ENCODE results near the gene GDF2.

GDF2 gene

GRCh38 chr10:47322300-47323061 lies at the start of gene GDF2:
GDF2 (plus strand) TSS chr10:47322454; CDS start chr10:47322669, 215 bp downstream.
- no peak for DNase-seq (ENCODE audit: low read depth in 2 of 2)

- DNase-seq (ENCODE audit: low read depth in 2 of 2): no peak
Observed at GRCh38 chr10:47276071-47276470, 46.2 kb upstream of the GDF2 start.

- DNase-seq (ENCODE audit: low read depth in 2 of 2): no peak
Observed at GRCh38 chr10:47276576-47277351, 45.5 kb upstream of the GDF2 start.

- DNase-seq (ENCODE audit: low read depth in 2 of 2): no peak
Observed at GRCh38 chr10:47277352-47278151, 44.7 kb upstream of the GDF2 start.

- no peak for DNase-seq (ENCODE audit: low read depth in 2 of 2)
Observed at GRCh38 chr10:47278152-47278473, 44.1 kb upstream of the GDF2 start.

- no peak for DNase-seq (ENCODE audit: low read depth in 2 of 2)
Observed at GRCh38 chr10:47278720-47279119, 43.5 kb upstream of the GDF2 start.

- DNase-seq (ENCODE audit: low read depth in 2 of 2): no peak
Observed at GRCh38 chr10:47279276-47279675, 43.0 kb upstream of the GDF2 start.

- DNase-seq (ENCODE audit: low read depth in 2 of 2): no peak
Observed at GRCh38 chr10:47282005-47282656, 40.1 kb upstream of the GDF2 start.

- DNase-seq (ENCODE audit: low read depth in 2 of 2): no peak
Observed at GRCh38 chr10:47282657-47283018, 39.6 kb upstream of the GDF2 start.

GRCh38 chr10:47283101-47283630 lies 39.1 kb upstream of the GDF2 start:
- DNase-seq (ENCODE audit: low read depth in 2 of 2): no peak

GRCh38 chr10:47283848-47284247 lies 38.4 kb upstream of the GDF2 start:
- no peak for DNase-seq (ENCODE audit: low read depth in 2 of 2)

- DNase-seq (ENCODE audit: low read depth in 2 of 2): no peak
Observed at GRCh38 chr10:47285381-47286115, 36.7 kb upstream of the GDF2 start.

GRCh38 chr10:47286116-47286505 lies 36.1 kb upstream of the GDF2 start:
- no peak for DNase-seq (ENCODE audit: low read depth in 2 of 2)

GRCh38 chr10:47286591-47287315 lies 35.5 kb upstream of the GDF2 start:
- no peak for DNase-seq (ENCODE audit: low read depth in 2 of 2)

GRCh38 chr10:47287365-47287802 lies 34.9 kb upstream of the GDF2 start:
- no peak for DNase-seq (ENCODE audit: low read depth in 2 of 2)

GRCh38 chr10:47287805-47288204 lies 34.4 kb upstream of the GDF2 start:
- DNase-seq (ENCODE audit: low read depth in 2 of 2): no peak

GRCh38 chr10:47288236-47288635 lies 34.0 kb upstream of the GDF2 start:
- no peak for DNase-seq (ENCODE audit: low read depth in 2 of 2)

- no peak for DNase-seq (ENCODE audit: low read depth in 2 of 2)
Observed at GRCh38 chr10:47288916-47289495, 33.2 kb upstream of the GDF2 start.

GRCh38 chr10:47289921-47290320 lies 32.3 kb upstream of the GDF2 start:
- DNase-seq (ENCODE audit: low read depth in 2 of 2): no peak

GRCh38 chr10:47290338-47290737 lies 31.9 kb upstream of the GDF2 start:
- no peak for DNase-seq (ENCODE audit: low read depth in 2 of 2)
